OCI-LY1 (cell line): ENCODE results near the gene DOCK10.

Experiments
- H2AFZ ChIP-seq: fragments of 200-600 bp; sonication (generic), shearing (Covaris generic); 2 replicates; pipeline ENCODE4 v1.6.0; 2014; ENCODE audit warnings: antibody characterized with exemption, mild to moderate bottlenecking, low read length
- H3F3A ChIP-seq: fragments of 200-600 bp; sonication (generic), shearing (Covaris generic); 2 replicates; pipeline ENCODE4 v1.6.0; 2014; ENCODE audit warnings: mild to moderate bottlenecking, antibody characterized with exemption, low read length, moderate library complexity; ENCODE audit not compliant: insufficient read depth
- H3K27ac ChIP-seq: fragments of 200-600 bp; sonication (generic); 2 replicates; pipeline ENCODE4 v1.5.1; 2014; ENCODE audit warnings: low read length, mixed run types, mild to moderate bottlenecking, low read depth; ENCODE audit not compliant: poor library complexity, severe bottlenecking
- H3K27me3 ChIP-seq: fragments of 200-600 bp; sonication (generic); 2 replicates; pipeline ENCODE4 v1.6.0; 2014; ENCODE audit warnings: antibody characterized with exemption, mild to moderate bottlenecking, low read length, moderate library complexity; ENCODE audit not compliant: insufficient read depth
- H3K36me3 ChIP-seq: fragments of 200-600 bp; sonication (generic); 2 replicates; pipeline ENCODE4 v1.6.1; 2014; ENCODE audit warnings: mild to moderate bottlenecking, antibody characterized with exemption, low read length, moderate library complexity, mixed read lengths; ENCODE audit not compliant: insufficient read depth
- H3K4me1 ChIP-seq: fragments of 200-600 bp; sonication (generic); 2 replicates; pipeline ENCODE4 v1.5.1; 2014; ENCODE audit warnings: mild to moderate bottlenecking, low read length, moderate library complexity; ENCODE audit not compliant: insufficient read depth, severe bottlenecking
- H3K4me2 ChIP-seq: fragments of 200-600 bp; sonication (generic), shearing (Covaris generic); 2 replicates; pipeline ENCODE4 v1.6.1; 2014; ENCODE audit warnings: low read length
- H3K4me3 ChIP-seq: fragments of 200-600 bp; sonication (generic); 2 replicates; pipeline ENCODE4 v1.5.1; 2014; ENCODE audit warnings: low read length, low read depth, mild to moderate bottlenecking, mixed read lengths; ENCODE audit not compliant: poor library complexity, severe bottlenecking
- H3K79me2 ChIP-seq: fragments of 200-600 bp; shearing (Covaris generic); 2 replicates; pipeline ENCODE4 v1.6.1; 2016; ENCODE audit warnings: mixed run types, low read length, mixed read lengths; ENCODE audit not compliant: insufficient read depth
- H3K9ac ChIP-seq: fragments of 200-600 bp; sonication (generic), shearing (Covaris generic); 2 replicates; pipeline ENCODE4 v1.6.1; 2014; ENCODE audit warnings: mild to moderate bottlenecking, low read length, mixed read lengths
- H3K9me2 ChIP-seq: fragments of 200-600 bp; sonication (generic), shearing (Covaris generic); 2 replicates; pipeline ENCODE4 v1.6.1; 2014; ENCODE audit warnings: low read depth, mild to moderate bottlenecking, low read length, mixed read lengths
- H3K9me3 ChIP-seq: fragments of 200-600 bp; shearing (Covaris generic); 2 replicates; pipeline ENCODE4 v1.6.1; 2014; ENCODE audit warnings: low read length, mixed read lengths
- H4K20me1 ChIP-seq: fragments of 200-600 bp; sonication (generic), shearing (Covaris generic); 2 replicates; pipeline ENCODE4 v1.6.0; 2016; ENCODE audit warnings: mild to moderate bottlenecking, low read length; ENCODE audit not compliant: insufficient read depth
- EZH2 ChIP-seq: fragments of 200-600 bp; sonication (generic), shearing (Covaris generic); IDR thresholded peaks from 2 replicates; pipeline ENCODE4 v1.8.0; 2017; ENCODE audit warnings: borderline replicate concordance, mixed run types, mild to moderate bottlenecking, antibody characterized with exemption, low read length, moderate library complexity, mixed read lengths
- TF ChIP-seq, protein P1 (sequence below): fragments of 200-600 bp; sonication (generic), shearing (Covaris generic); IDR thresholded peaks from 2 replicates; pipeline ENCODE4 v1.5.1; 2017; ENCODE audit warnings: mild to moderate bottlenecking, antibody characterized with exemption, low read length, moderate library complexity, mixed read lengths

Gene DOCK10

GRCh38 chr2:224990710-224991109 lies 51.6 kb downstream of the DOCK10 start:
- TF ChIP-seq EZH2: no peak
- TF ChIP-seq, protein P1, sequence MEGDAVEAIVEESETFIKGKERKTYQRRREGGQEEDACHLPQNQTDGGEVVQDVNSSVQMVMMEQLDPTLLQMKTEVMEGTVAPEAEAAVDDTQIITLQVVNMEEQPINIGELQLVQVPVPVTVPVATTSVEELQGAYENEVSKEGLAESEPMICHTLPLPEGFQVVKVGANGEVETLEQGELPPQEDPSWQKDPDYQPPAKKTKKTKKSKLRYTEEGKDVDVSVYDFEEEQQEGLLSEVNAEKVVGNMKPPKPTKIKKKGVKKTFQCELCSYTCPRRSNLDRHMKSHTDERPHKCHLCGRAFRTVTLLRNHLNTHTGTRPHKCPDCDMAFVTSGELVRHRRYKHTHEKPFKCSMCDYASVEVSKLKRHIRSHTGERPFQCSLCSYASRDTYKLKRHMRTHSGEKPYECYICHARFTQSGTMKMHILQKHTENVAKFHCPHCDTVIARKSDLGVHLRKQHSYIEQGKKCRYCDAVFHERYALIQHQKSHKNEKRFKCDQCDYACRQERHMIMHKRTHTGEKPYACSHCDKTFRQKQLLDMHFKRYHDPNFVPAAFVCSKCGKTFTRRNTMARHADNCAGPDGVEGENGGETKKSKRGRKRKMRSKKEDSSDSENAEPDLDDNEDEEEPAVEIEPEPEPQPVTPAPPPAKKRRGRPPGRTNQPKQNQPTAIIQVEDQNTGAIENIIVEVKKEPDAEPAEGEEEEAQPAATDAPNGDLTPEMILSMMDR: no peak
- Histone ChIP-seq H3K36me3 (no peaks in the 10 kb centered on the region), H3K4me2 (no peak overlapping the region)

DNA sequence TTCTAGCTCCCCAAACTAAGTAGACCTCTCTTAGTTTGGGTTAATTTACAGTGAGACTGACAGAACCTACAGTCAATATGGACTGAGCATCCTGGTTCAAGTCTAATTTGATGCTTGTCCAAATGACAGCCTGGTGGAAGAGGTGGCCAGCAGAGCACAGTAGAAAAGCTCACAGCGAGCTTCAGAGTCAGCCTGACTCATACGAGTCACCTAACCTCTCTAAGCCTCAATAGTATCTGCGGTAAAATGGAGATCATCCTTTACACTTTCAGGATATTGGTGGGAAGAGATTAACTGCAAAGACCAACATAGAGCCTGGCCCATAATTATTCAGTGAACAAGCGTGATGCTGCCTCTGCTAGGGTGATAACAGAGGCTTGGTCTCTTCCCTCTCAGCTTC lies 54.5 kb downstream of the DOCK10 start:
- no peak for TF ChIP-seq EZH2
- TF ChIP-seq, protein P1: no peak
- Histone ChIP-seq H3K4me1 (peaks cover 6% of the 10 kb centered on the region), H2AFZ (no peak overlapping the region), H3K9ac (no peak overlapping the region), H3K36me3 (no peaks in the 10 kb centered on the region), H3K9me2 (no peaks in the 10 kb centered on the region), H3K9me3 (no peaks in the 10 kb centered on the region), H3K27ac (no peak overlapping the region), H4K20me1 (no peaks in the 10 kb centered on the region), H3K27me3 (no peaks in the 10 kb centered on the region), H3K4me2 (no peak overlapping the region), H3F3A (no peaks in the 10 kb centered on the region), H3K4me3 (no peak overlapping the region), H3K79me2 (no peaks in the 10 kb centered on the region)

More at GRCh38 chr2:224990710-224991109, 51.6 kb downstream of the DOCK10 start:
- Histone ChIP-seq H3F3A (no peaks in the 10 kb centered on the region), H3K9me3 (no peaks in the 10 kb centered on the region), H4K20me1 (no peaks in the 10 kb centered on the region), H2AFZ (no peak overlapping the region), H3K27ac (no peak overlapping the region), H3K79me2 (no peaks in the 10 kb centered on the region), H3K9ac (no peak overlapping the region), H3K4me1 (no peaks in the 10 kb centered on the region), H3K4me3 (no peak overlapping the region), H3K9me2 (no peaks in the 10 kb centered on the region), H3K27me3 (no peaks in the 10 kb centered on the region)

- Histone ChIP-seq H3K9me2 (no peaks in the 10 kb centered on the region), H3K36me3 (no peaks in the 10 kb centered on the region), H3K9ac (no peak overlapping the region), H3K9me3 (no peaks in the 10 kb centered on the region), H2AFZ (no peak overlapping the region), H4K20me1 (no peaks in the 10 kb centered on the region), H3K4me1 (peaks cover 6% of the 10 kb centered on the region), H3K79me2 (no peaks in the 10 kb centered on the region), H3K27ac (no peak overlapping the region), H3K27me3 (no peaks in the 10 kb centered on the region), H3K4me2 (no peak overlapping the region), H3K4me3 (no peak overlapping the region), H3F3A (no peaks in the 10 kb centered on the region)
- TF ChIP-seq EZH2: no peak
- TF ChIP-seq, protein P1: no peak
Observed at GRCh38 chr2:224986477-224986876, 55.8 kb downstream of the DOCK10 start.
